T follicular helper cell (primary cell): ENCODE data around the gene AHNAK.
"Not testable (repeated sequence)": the region's sequence is repeated elsewhere in the genome, so short reads cannot be mapped to it uniquely, and the experiment has no call there.

ENCODE experiments used
- DNase-seq: peaks from one replicate; pipeline ENCODE4 v3.0.0-alpha.2; 2020; ENCODE audit warnings: low read depth

AHNAK gene

GRCh38 chr11:62532096-62532495 is 14.5 kb downstream of the AHNAK start:
- DNase-seq, result no peak

GRCh38 chr11:62516736-62517371 is 29.8 kb downstream of the AHNAK start:
- no peak for DNase-seq

GRCh38 chr11:62514151-62514550 is 32.5 kb downstream of the AHNAK start:
- no peak for DNase-seq

GRCh38 chr11:62513626-62514025 is 33.0 kb downstream of the AHNAK start:
- DNase-seq, result no peak

GRCh38 chr11:62512961-62513360 is 33.6 kb downstream of the AHNAK start:
- no peak for DNase-seq

- DNase-seq, result no peak
These were observed 38.1 kb downstream of the AHNAK start for GRCh38 chr11:62508336-62509058.

- DNase-seq, result no peak
These were observed 39.5 kb downstream of the AHNAK start for GRCh38 chr11:62507125-62507422.

- no peak for DNase-seq
These were observed 40.0 kb downstream of the AHNAK start for GRCh38 chr11:62506413-62507124.

GRCh38 chr11:62505440-62506091 is 41.0 kb downstream of the AHNAK start:
- DNase-seq, result no peak

- no peak for DNase-seq
These were observed 41.6 kb downstream of the AHNAK start for GRCh38 chr11:62505059-62505439.

GRCh38 chr11:62504158-62504973 is 42.2 kb downstream of the AHNAK start:
- DNase-seq, result no peak

- no peak for DNase-seq
These were observed 44.4 kb downstream of the AHNAK start for GRCh38 chr11:62502030-62502730.

- no peak for DNase-seq
These were observed 45.1 kb downstream of the AHNAK start for GRCh38 chr11:62501432-62501891.

GRCh38 chr11:62500650-62501030 is 46.0 kb downstream of the AHNAK start:
- DNase-seq, result no peak

GRCh38 chr11:62499944-62500649 is 46.5 kb downstream of the AHNAK start:
- no peak for DNase-seq

GRCh38 chr11:62499311-62499943 is 47.2 kb downstream of the AHNAK start:
- not testable (repeated sequence) for DNase-seq

- DNase-seq, result no peak
These were observed 47.9 kb downstream of the AHNAK start for GRCh38 chr11:62498492-62499286.

- no peak for DNase-seq
These were observed 48.6 kb downstream of the AHNAK start for GRCh38 chr11:62498031-62498430.

- DNase-seq, result no peak
These were observed 49.3 kb downstream of the AHNAK start for GRCh38 chr11:62497132-62497801.
